Germinal center (tissue), 1 donor: Measurements from ENCODE around the gene MGAT4A.
A peak's percentile ranks its signal among the peaks of the same experiment; 100 is the strongest.

Experiments
- DNase-seq: peaks from one replicate; pipeline ENCODE4 v3.0.0; 2012; ENCODE audit warnings: mixed read lengths, low spot score

MGAT4A gene

DNA sequence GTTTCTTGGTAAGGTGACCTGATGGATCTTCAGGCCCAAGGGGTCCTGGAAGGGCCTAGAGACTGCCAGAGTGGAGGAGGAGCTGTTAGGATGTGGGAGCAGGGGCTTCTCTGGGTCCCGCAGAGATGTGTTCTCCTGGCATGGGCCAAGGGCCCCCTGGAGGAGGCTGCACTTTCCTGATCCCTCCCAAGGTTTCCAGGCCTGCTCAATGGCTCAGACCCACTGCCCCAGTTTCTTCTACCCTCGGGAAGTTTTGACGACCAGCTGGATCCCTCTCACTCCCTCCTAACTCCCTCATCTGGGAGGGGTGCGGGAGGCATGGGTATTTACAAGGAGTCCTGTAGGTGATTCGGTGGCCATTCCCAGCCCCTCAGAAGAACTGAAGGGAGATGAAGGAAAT lies 158.7 kb downstream of the MGAT4A start:
- DNase-seq: no peak

DNA sequence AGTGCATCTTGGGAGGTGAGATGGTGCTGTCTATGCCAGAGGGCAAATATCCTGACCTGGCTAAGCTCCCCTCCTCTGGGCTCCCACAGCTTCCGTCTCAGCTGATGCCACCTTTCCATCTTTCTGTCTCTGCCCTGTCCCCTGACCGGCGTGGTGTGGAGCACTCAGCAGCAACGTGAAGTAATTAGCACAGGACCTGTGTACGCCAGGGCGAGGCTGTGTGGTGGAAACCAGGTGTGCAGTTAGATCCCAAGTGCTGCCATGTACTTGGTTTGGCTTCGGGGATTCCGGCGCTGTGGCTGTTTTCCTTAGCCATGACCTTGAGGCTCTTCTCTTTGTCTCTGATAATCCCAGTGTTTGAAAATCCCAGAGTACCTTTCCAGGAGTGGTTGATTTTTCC lies 159.1 kb downstream of the MGAT4A start:
- no peak for DNase-seq

DNA sequence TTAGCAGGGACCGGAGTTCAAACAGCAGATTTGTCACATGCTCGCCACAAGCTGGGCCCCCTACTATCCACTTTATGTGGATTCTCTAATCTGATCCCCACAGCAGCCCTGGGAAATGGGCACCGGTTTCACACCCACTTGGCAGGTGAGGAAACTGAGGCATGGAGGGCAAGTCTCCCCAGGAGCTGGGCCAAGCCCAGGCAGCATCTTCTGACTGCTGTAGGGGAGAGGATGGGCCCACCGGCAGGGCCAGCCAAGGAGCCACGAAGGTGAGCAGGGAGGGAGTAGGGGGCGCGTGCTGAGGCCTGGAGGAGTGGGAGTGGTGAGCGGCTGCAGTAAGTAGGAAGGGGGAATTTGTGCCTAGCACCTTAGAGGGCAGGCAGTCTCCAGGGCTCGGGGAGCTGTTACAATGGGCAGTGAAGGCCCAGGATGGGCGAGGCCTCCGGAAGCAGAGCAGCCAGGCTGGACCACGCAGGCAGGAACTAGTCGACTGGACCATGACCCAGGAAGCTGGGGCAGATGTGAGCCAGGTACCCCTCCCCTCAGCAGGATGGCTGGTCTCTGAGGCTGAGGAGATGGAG lies 159.7 kb downstream of the MGAT4A start:
- no peak for DNase-seq

DNA sequence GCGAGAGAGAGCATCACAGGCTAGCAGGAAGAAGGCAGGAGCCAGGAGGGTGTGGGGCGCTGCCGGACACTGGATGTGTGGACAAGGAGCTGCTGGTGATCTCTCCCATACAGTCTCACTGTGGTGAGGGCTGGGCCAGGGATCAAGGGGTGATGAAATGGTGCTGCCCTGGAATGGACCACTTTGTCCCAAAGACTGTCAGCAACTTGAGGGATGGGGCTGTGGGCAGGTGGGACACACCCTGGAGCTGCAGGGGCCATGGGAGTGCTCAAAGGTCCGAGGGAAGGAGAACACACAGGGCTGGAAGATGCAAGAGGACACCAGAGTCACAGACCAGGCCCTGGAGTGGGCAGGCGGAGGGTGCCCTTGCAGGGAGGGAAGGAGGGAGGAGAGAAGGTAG lies 160.6 kb downstream of the MGAT4A start:
- no peak for DNase-seq

DNA sequence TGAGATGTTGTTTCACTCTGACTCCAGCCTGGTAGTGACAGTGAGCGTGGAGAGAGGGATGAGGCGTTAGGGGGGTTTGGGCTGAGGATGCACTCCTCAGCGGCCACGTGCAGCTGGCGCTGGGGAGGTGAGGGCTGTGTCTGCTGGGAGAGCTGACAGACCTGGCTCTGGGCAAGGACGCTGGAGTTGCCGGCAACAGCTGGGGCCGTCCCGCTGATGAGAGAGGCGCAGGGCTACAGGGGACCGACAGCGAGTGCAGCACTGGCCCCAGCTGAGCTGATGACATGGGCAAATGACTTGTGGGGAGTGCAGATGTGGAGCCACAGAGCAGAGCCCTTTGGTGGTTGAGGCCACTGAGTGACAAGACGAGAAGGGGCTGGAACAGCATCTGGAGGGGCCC lies 161.0 kb downstream of the MGAT4A start:
- no peak for DNase-seq

DNA sequence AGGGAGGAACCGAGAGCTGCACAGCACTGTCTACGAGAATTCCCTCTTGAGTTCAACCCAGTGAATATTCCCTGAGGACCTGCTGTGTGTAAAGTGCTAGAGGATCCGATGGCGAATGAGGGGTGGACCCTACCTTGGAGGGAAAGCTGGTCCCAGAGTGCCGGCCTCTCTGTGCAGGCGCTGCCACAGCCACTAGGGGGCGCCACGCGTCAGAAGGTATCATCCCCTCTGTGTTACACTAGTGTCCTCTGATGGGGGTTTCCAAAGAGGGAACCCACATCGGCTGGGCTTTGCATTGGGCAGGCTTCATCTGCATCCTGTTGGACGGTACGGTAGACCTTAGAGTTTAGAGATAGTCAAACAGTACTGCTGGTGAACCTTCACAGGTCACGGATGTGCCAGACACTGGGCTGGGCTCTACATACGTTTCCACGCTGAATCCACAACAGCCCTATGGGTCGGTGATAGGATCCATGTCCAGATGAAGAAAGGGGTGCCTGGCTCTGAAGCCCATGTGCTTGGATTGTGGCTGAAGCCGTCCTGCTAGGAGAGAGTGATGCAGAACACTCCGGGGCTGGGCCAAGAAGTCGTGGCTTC lies 161.6 kb downstream of the MGAT4A start:
- peak; percentile 79 for DNase-seq
